Measurements from ENCODE around the gene IFNL1.
"Not testable (repeated sequence)": the region's sequence is repeated elsewhere in the genome, so short reads cannot be mapped to it uniquely, and the experiment has no call there.

IFNL1 gene

DNA sequence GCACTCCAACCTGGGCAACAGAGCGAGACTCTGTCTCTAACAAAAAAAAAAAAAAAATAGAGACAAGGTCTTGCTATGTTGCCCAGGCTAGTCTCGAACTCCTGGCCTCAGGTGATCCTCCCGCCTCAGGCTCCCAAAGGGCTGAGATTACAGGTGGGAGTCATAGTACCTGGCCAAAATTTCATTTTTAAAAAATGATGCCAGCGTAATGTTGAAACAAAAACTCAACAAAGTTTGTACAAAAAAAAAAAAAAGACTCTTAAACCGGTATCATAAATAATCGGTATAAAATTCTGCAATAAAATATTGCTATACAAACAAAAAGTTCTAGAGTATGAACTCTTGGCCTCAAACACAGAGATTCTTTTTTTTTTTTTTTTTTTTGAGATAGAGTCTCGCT lies 36.1 kb downstream of the IFNL1 start:
- DNase-seq (ENCODE audit: low spot score): no peak

GRCh38 chr19:39332738-39333137 lies 36.5 kb downstream of the IFNL1 start:
- not testable (repeated sequence) for DNase-seq (ENCODE audit: low spot score)

DNA sequence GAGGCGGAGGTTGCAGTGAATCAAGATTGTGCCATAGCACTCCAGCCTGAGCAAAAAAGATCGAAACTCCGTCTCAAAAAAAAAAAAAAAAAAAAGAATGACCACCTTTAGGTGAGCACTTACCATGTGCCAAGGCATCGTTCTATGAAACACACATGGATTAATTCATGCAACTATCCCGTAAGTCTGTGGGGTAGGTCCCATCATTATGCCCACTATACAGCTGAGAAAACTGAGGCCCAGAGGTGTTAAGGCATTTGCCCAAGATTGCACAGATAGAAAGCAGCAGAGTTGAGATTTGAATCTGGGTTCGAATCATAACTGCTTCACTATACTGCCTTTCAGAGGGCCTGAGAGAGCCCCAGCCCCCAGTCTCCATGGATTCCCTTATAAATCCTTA lies 37.3 kb downstream of the IFNL1 start:
- DNase-seq (ENCODE audit: low spot score): no peak

GRCh38 chr19:39334444-39334976 lies 38.3 kb downstream of the IFNL1 start:
- DNase-seq (ENCODE audit: low spot score): no peak

- peak; percentile 13 for DNase-seq (ENCODE audit: low spot score)
Measured at GRCh38 chr19:39335168-39335548, 39.0 kb downstream of the IFNL1 start.

DNA sequence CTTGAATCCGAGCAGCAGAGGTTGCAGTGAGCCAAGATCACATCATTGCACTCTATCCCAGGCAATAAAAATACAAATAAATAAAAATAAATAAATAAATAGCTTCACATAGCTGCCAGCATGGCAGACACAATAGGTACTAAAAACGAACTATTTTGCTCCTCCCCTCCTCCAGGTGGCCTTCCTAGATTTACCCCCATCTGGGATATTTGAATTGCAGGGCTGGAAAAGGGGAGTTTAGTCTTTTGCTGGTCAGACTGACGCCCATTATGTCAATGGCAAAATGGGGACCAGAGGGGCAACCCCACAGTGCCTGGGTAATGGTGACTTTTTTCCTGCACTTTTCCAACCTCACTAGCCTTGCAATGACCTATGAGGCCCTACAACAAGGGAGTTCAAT lies 40.3 kb downstream of the IFNL1 start:
- no peak for DNase-seq (ENCODE audit: low spot score)

GRCh38 chr19:39339674-39340073 lies 43.5 kb downstream of the IFNL1 start:
- no peak for DNase-seq (ENCODE audit: low spot score)

DNA sequence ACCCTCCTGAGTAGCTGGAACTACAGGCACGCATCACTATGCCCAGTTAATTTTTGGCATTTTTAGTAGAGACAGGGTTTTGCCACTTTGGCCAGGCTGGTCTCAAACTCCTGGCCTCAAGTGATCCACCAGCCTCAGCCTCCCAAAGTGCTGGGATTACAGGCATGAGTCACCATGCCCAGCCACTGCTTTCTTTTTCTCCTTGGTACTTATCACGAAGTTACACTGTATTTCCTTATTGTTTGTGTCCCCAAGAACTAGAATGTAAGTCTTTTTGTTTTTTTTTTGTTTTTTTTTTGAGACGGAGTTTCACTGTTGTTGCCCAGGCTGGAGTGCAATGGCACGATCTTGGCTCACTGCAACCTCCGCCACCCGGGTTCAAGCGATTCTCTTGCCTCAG lies 43.9 kb downstream of the IFNL1 start:
- not testable (repeated sequence) for DNase-seq (ENCODE audit: low spot score)

DNA sequence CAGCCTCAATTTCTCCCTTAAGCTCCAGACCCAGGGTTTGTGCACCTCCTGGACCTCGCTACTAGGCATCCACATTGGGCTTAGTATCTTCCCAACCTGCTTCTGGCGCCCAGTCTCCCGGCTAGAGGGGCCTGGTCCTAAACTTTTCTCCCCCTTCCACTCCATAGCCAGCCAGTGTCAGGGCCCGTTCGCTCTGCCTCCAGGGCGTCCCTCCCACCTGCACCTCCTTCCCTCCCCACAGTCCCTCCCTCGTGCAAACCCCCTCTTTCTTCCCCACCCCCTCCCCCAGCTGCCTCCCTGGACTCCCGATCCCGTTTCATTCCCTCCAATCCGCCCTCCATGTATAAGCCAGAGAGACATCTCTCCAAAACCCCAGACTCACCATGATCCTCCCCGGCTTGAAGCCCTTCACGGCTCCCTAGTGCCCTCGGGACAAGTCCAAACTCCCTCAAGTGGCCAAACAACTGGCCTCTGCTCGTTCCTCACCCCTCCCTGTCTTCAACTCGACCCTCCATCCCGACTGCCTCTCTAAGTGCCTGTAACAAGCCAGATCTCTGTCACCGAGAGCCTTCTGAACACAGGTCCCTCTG lies 45.0 kb downstream of the IFNL1 start:
- DNase-seq (ENCODE audit: low spot score): no peak

DNA sequence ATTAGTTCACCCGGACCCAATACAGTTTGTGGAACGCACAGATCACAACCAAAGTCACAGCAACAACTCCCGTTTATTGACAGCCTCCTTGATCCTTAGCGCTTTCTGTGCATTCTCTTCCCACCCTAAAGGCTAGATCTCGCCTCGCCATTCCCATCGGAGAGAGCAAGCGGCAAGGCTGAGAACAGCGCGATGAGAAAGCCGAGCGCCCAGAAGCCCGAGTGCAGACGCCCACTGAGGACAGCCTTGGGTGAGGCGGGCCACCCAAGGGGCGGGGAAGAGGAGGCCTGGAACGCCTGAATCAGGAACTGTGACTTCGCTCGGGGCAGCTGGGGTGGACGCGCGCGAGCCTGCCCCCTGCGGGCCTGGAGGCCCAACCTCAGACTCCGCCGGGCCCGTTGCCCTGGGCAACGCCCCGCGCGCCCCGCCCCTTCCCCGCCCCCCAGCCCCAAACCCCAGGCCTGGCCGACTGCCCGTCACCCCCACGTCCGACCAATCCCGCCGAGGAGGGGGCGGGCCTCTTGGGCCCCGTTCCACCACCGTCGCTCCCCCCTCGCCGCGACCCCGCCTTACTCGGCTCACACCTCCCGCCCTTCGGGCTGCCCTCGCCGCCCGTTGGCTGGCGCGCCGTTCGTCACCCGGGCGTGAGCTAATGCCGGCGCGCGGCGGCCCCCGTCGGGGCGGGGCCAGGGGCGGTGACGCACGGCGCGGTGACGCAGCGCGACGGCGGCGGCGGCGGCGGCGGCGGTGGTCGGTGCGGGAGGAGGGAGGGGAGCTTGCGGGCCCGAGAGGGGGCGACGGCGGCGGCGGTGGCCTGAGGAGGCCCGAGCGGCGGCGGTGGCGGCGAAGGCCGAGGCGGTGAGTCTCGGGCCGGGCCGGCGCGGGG lies 45.8 kb downstream of the IFNL1 start, which contains the start of gene SAMD4B:
TSS of gene SAMD4B (plus strand) at position 703 of the 886 bp plus-strand sequence. CDS start 14,473 bp downstream, outside the sequence.
- DNase-seq (ENCODE audit: low spot score): peak; percentile 99

DNA sequence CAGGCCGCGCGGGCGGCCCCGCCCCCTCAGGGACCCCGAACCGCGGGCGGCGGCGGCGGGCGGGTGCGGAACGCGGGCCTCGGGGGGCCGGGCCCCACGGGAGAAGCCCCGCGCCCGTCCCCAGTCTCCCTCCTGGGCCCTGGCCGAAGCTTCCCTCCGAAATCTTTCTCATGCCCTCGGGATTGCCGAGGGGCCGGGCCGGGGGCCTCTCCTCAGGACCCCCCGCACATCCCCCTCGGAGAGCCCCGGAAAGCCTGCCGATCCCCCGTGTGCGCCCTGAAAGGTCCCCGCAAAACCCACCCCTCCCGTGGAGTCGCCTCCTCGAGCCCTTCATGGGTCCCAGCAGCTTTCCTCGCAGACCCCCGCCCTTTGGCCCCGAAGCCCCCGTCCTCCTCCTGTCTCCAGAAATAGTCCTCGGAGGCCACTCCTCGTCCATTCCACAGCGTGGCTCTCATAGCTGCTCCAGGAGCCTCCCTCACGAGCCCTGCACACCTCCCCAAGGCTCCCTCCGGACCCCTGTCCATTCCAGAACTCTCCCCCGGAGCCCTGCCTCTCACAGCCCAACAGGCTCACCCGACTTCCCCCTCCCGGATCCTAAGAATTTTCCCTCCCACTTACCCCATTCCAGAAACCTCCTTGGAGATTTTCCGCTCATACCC lies 46.6 kb downstream of the IFNL1 start:
- no peak for DNase-seq (ENCODE audit: low spot score)

DNA sequence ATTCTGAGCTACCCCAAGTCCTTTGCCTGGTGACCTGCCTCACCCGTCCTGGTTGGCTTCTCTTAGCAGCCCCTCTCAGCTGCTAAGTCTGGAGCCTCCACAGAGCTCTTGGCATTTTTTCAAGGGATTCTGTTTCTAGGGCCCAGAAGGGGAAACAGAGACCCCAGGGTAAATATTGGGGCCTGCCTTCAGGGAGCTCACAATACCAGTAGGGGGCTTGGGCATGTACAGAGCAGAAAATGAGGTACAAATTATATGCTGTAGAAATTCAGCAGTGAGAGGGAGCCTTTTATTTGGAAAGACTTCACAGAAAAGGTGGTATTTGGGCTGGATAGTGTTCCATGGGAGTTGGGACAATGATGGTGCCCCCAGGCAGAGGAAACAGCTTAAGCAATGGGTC lies 49.7 kb downstream of the IFNL1 start:
- no peak for DNase-seq (ENCODE audit: low spot score)

GRCh38 chr19:39347332-39348164 lies 51.3 kb downstream of the IFNL1 start:
- no peak for DNase-seq (ENCODE audit: low spot score)
